ENCODE data around the gene CADM1. TPM values are rescaled to one million over a fixed set of nuclear protein-coding genes. Genes with fewer than 3 reads are reported as not detected.

The CADM1 gene
- total and polyA plus RNA-seq, 2 donors (not counting 3 experiments of a cell fraction or from before 2014, with no cell fraction given), result 0.52 to 2.6 TPM

GRCh38 chr11:115473167-115473566 is 31.0 kb downstream of the CADM1 start:
- Histone ChIP-seq H3K36me3 (ENCODE audit: control insufficient read depth in 2 of 2, extremely low read depth in 1 of 2, insufficient read depth in 2 of 2, low read length in 2 of 2) (no peaks in the 10 kb centered on the region), H4K20me1 (replicated peaks; ENCODE audit: control insufficient read depth, extremely low read depth, insufficient read depth, low read length) (no peaks in the 10 kb centered on the region), H3K27ac (ENCODE audit: insufficient read depth, low read depth, low read length) (no peak overlapping the region), H2AFZ (ENCODE audit: low read depth, low read length) (no peak overlapping the region), H3K79me2 (ENCODE audit: control insufficient read depth, insufficient read depth, low read length) (no peaks in the 10 kb centered on the region), H3K9me3 (replicated peaks; ENCODE audit: control insufficient read depth, insufficient read depth, low read length) (no peaks in the 10 kb centered on the region), H3K4me2 (ENCODE audit: insufficient read depth, low read length) (no peak overlapping the region), H3K4me3 (replicated peaks in 1 of 3; ENCODE audit: insufficient read depth in 1 of 3, low read depth in 1 of 3, low read length in 3 of 3) (no peak overlapping the region), H3K9ac (replicated peaks; ENCODE audit: extremely low read depth, insufficient read depth, low read length) (no peak overlapping the region), H3K4me1 (ENCODE audit: control insufficient read depth, extremely low read depth, insufficient read depth, low read length) (no peaks in the 10 kb centered on the region), H3K27me3 (ENCODE audit: control insufficient read depth in 2 of 2, insufficient read depth in 2 of 2, low read length in 2 of 2) (no peaks in the 10 kb centered on the region), H3K9me1 (replicated peaks; ENCODE audit: control insufficient read depth, extremely low read depth, insufficient read depth, low read length) (no peaks in the 10 kb centered on the region)
- FAIRE-seq (no peak), DNase-seq (ENCODE audit: low read depth, low spot score) (no peak)
- BruUV-seq (replicated peaks), result no TSS peak
- POLR2A ChIA-PET, result no interaction called here
- no peak for TF ChIP-seq GATA2 (IDR thresholded peaks at IDR 0.05; ENCODE audit: insufficient read depth, insufficient read length, low read depth, low read length)
- intact Hi-C loops (cut with micrococcal nuclease) (no loop called here), dilution Hi-C loops (cut with MboI; ENCODE audit: extremely low pct_ligation_motif_present, low sequenced_read_pairs) (no loop called here)
- CTCF ChIA-PET, result no interaction called here

- ChIA-PET CTCF (no interaction called here), POLR2A (no interaction called here)
- Histone ChIP-seq H3K79me2 (ENCODE audit: control insufficient read depth, insufficient read depth, low read length) (no peaks in the 10 kb centered on the region), H3K9ac (replicated peaks; ENCODE audit: extremely low read depth, insufficient read depth, low read length) (no peak overlapping the region), H3K9me3 (replicated peaks; ENCODE audit: control insufficient read depth, insufficient read depth, low read length) (no peaks in the 10 kb centered on the region), H3K4me2 (ENCODE audit: insufficient read depth, low read length) (no peak overlapping the region), H2AFZ (ENCODE audit: low read depth, low read length) (no peak overlapping the region), H3K27me3 (ENCODE audit: control insufficient read depth in 2 of 2, insufficient read depth in 2 of 2, low read length in 2 of 2) (no peaks in the 10 kb centered on the region), H3K27ac (ENCODE audit: insufficient read depth, low read depth, low read length) (no peak overlapping the region), H3K4me1 (ENCODE audit: control insufficient read depth, extremely low read depth, insufficient read depth, low read length) (no peaks in the 10 kb centered on the region), H4K20me1 (replicated peaks; ENCODE audit: control insufficient read depth, extremely low read depth, insufficient read depth, low read length) (no peaks in the 10 kb centered on the region), H3K36me3 (ENCODE audit: control insufficient read depth in 2 of 2, extremely low read depth in 1 of 2, insufficient read depth in 2 of 2, low read length in 2 of 2) (no peaks in the 10 kb centered on the region), H3K9me1 (replicated peaks; ENCODE audit: control insufficient read depth, extremely low read depth, insufficient read depth, low read length) (no peaks in the 10 kb centered on the region), H3K4me3 (replicated peaks in 1 of 3; ENCODE audit: insufficient read depth in 1 of 3, low read depth in 1 of 3, low read length in 3 of 3) (no peak overlapping the region)
- DNase-seq (ENCODE audit: low read depth, low spot score) (no peak), FAIRE-seq (no peak)
- no TSS peak for BruUV-seq (replicated peaks)
- intact Hi-C loops (cut with micrococcal nuclease), result no loop called here
- TF ChIP-seq JUN (IDR thresholded peaks at IDR 0.05; ENCODE audit: borderline replicate concordance, insufficient read depth, insufficient read length, low read depth) (no peak), MYC (IDR thresholded peaks at IDR 0.05; ENCODE audit: low read depth, low read length) (no peak), POLR2A (IDR thresholded peaks at IDR 0.05; ENCODE audit: low read depth, low read length) (no peak), CTCF (IDR thresholded peaks at IDR 0.05; ENCODE audit: extremely low read depth in 1 of 2, insufficient read depth in 1 of 2, low read depth in 1 of 2, low read length in 2 of 2) (no peak), GATA2 (IDR thresholded peaks at IDR 0.05; ENCODE audit: insufficient read depth, insufficient read length, low read depth, low read length) (no peak), EZH2 (IDR thresholded peaks at IDR 0.05; ENCODE audit: borderline replicate concordance, low read depth, low read length, severe bottlenecking) (no peak), FOS (IDR thresholded peaks at IDR 0.05; ENCODE audit: borderline replicate concordance, insufficient read depth, low read length) (no peak), POLR2AphosphoS5 (IDR thresholded peaks at IDR 0.05; ENCODE audit: insufficient read depth, low read depth, low read length) (no peak), MAX (IDR thresholded peaks at IDR 0.05; ENCODE audit: insufficient read depth, insufficient read length) (no peak)
- dilution Hi-C loops (cut with MboI; ENCODE audit: extremely low pct_ligation_motif_present, low sequenced_read_pairs), result no loop called here
Observed at GRCh38 chr11:115471367-115471766, 32.8 kb downstream of the CADM1 start.
